HG02588 (cell line): ENCODE results near the gene SLX4IP.

Experiments
- ATAC-seq: cut with Tn5 transposase; IDR thresholded peaks from one replicate; pipeline ENCODE4 v1.9.1; 2021; ENCODE audit warnings: mild to moderate bottlenecking, moderate library complexity; ENCODE audit not compliant: unreplicated experiment

SLX4IP gene

DNA sequence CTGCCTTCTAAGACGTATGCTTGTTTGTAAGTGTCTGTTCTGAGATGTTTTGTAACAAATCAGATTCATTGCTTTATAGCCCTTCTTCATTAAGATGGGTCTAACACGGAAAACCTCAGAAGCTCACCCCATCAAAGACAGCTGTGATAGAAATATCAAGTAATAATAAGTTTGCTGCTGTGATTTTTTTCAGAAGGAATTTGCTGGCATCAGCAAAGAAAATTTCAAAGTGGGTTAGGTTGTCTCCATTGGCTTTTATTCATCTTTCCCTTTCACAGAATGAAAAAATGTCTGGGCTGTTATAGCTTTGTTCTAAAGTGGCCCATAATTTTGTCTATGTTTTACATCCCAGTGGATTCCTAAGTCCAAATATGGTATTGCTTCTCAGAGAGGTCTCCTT lies 81.4 kb downstream of the SLX4IP start:
- no peak for ATAC-seq

DNA sequence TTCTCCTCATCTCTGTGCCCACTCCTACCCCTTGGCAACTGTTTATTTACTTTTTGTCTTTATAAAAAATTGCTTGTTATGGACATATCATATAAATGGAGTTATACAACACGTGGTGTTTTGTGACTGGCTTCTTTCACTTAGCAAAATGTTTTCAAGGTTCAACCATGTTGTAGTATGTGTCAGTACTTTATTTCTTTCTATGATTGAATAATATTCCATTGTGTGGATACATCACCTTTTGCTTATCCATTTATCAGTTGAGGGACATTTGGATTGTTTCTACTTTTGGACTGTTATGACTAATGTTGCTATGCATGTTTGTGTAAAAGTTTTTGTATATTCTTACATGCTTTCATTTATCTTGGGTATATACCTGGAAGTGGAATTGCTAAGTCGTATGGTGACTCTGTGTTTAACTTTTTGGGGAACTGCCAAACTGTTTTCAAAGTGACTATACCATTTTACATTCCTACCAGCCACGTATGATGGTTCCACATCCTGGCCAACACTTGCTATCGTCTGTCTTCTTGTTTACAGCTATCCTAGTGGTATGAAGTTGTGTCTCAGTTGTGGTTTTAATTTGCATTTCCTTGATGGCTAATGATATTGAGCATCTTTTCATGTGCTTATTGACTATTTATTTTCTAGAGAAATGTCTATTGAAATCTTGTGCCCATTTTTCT lies 84.4 kb downstream of the SLX4IP start:
- ATAC-seq, result no peak

DNA sequence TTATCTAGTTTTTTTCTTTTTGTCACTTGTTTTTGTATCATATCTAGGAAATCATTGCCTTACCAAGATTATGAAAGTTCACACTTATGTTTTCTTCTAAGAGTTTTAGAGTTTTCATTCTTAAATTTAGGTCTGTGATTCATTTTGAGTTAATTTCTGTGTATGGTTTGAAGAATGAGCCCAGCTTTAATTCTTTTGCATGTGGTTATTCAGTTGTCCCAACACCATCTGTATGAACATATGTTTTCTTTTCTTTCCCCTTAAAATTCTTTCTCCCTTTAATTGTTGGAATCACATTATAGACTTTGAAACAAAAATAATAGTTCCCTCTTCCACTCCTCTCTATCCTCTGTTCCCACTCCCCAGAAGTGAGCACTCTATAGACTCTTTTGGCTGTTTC lies 85.4 kb downstream of the SLX4IP start:
- no peak for ATAC-seq

DNA sequence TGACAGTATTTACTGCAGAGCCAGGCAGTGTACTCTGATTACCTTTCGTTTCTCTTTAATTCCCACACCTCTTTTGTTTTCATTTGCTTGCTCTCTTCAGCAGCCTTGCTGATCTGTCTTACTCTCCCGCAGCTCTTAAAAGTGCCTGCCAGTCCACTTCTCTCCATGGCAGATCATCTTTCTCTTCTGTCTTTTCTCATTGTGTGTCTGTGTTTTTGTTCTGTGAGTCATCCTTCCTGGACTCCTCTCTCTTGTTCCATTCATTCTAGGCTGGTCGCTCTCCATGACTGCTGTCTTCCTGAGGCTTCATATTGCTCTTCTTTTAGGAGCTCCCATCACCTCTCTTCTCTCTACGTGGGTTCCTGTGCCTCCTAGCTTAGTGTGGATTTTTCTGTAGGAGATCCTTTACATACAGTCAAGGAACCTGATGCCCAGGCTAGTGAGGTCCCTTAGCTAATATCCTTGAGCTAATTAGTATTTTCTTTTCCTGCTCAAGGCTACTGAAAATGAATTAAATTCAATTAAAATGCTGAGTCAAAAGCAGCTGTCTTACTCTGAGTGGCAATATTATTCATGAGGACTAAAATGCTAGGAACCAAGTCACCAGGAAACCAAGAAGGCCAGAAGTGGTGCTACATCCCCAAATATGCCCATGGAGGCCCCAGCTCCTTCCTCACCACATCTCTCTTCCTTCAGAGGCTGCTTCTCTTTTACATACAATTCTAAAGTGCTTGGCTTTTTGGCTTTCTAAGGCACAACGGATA lies 86.1 kb downstream of the SLX4IP start:
- no peak for ATAC-seq

DNA sequence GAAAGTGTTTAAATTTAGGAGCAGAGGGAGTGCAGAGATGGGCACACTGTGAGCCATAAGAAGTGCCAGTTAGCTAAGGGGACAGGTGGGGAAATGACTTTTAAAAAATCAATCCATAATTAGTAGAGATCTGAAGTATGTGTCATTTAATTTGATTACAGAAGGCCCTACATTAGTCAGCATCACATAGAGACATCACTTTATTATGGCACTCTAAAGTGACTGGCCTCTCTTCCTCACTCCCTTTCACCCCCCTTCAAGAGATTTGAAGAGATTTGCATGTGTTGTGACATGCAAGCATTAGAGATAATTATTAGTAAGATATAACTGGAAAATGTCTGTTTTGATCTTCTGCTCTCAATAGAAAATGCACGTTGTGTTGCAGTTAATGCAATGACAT lies 86.7 kb downstream of the SLX4IP start:
- no peak for ATAC-seq

DNA sequence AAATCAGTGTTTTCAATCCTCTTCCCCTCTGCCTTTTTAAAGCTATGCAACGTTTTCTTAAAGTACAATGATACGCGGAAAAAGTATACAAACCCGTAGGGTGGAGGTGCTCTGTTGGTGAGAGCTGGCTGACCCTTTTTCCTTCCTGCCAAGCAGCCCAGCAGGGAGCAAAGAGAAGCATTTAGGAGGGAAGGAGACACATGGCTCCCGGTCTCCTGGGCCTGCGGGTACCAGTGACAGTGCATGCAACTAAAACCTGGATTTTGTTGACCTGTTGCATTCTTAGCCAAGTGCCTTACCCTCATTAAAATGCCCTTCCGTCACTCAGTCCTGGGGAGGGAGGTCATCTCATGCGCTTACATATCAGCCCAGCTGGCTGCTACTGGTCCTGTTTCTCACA lies 87.2 kb downstream of the SLX4IP start:
- ATAC-seq, result no peak

DNA sequence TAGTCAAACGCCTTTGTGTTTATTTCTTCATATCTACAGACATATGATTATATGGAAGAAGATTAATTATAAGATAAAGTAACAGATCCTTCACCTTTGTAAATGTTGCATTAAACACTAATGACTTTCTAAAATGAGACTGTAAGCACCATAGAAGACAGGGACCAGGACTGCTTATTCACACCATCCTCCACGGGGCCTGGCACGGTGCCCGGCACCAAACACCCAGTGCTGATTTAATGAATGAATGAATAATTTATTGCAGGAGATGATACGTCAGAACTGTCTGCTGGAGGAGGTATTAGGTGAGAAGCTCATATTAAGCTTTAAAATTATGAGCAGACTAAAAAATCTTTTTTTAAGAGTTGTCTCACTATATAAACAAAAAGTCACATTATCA lies 88.3 kb downstream of the SLX4IP start:
- ATAC-seq, result no peak

DNA sequence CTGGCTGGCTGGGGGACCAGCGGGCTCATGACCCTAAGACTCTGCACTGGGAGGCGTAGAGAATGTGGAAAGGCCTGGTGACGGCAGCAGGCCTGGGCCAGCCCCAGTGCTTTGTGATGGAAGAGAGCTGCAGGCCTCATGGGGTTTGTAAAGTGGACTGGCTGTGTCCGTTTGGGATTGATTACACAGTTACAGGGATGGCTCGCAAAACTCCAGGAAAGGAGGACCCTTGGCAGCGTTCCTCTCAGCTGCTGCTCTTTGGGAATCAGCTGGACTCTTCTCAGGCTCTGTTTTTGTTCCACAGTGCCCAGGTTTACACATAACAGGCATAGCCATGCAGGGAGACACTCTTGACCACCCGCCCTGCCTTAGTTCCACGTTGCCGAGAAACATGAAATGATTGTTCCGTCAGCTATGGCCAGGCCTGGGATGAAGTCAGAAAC lies 89.0 kb downstream of the SLX4IP start:
- no peak for ATAC-seq

DNA sequence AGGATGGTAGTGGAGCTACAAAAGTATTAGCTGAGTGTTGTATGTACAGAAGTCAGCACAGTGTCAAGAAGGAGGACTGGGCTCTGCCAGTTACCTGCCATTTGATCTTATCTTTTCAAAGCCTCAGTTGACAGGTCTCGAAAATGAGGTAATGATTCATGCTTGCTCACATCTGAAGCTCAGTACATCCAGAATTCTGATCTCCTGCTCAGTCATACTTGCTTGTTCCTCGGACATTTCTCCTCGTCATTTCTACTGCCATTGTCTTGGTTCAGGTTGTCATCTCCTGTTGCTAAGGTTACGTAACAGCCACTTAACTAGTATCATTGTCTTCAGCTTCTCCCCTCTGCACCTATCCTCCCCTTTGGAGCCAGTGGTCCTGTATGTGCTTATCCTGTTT lies 89.5 kb downstream of the SLX4IP start:
- ATAC-seq, result no peak

DNA sequence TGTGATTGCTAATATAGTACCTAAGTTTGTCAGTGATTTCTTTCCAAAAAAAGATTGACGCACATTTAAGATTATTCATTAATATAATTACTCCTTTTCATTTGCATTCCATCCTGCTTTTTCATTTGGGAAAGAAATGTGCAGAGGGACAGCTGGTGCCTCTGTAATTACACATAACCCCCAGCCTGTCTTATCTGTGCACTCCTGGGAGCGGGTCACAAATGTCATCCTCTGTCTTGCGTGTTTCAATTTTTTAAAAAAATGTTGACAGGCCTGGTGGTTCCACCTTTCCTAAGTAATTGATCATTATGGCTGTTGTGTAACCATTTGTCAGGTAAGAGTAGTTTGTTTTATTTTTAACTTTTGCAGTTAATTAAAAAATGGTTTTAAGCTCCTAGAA lies 92.7 kb downstream of the SLX4IP start:
- ATAC-seq, result no peak

DNA sequence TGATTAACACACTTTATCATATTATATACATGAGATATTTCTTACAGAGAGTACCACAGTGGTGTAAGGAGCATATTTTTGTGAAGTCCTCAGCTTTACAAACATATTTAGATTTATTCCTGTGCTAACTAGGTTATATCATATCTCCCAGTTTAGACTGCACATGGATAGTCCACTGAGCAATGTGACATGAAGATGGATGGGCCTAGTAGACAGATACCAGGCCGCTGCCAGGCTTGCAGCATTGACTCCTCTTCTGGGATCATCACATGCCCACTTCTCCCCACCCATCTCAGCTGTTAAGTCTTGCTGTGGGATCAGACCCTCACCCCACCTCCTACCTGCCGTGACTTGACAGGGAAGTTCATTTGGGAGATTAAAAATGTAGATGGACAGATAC lies 95.8 kb downstream of the SLX4IP start:
- ATAC-seq, result no peak

DNA sequence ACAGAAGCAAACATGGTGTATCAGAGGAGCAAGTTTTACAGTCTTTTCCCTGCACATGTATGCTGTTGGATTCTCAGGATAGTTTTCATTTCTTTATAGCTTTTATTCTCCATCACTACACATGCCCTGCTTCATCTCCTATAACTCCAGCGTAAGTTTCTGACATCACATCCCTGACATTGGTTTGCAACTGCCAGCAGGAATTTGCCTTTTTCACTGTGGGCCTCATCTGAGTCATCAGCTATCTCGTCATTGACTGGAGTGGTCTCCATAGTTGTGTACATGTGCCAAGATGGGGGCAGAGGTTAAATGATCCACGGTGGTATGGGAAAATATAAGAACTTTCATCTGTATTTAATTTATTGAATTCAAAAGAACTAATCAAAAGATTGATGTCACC lies 96.7 kb downstream of the SLX4IP start:
- ATAC-seq, result no peak

DNA sequence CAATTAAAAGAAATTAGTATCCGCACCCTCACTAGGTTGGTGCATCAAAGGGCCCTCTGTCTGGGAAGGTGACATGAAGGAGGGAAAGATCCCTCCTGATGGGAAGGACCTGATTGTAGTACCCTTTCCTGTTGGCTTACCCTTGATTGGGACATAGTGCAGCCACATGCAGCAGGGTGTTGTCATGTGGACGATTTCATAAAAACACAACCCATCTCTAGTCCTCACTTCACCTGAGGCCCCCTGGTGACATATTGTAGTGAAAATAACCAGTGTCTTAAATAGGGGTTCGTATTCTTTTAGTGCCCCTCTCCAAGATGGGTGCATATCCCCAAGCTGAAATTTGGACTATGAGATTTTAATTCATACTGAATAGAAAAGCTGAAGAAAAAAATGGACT lies 97.3 kb downstream of the SLX4IP start:
- ATAC-seq, result no peak

DNA sequence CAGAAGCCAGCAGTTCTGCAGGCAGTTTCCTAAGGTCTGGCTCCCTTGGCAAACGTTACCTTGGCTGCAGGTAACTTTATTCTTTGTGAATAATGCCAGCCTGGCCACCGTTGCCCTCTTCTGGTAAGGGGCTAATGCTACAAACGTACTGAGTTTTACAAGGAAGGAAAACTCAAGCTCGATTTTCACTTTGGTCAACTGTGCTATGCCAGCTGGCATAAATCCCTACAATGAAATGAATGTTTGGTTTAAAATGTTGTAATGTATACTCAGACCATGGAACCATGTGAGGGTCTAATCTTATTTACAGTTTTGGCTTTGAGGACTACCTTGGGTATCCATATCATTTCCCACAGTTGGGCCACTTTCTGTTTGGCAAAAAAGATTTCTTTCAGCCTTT lies 101.4 kb downstream of the SLX4IP start:
- no peak for ATAC-seq

DNA sequence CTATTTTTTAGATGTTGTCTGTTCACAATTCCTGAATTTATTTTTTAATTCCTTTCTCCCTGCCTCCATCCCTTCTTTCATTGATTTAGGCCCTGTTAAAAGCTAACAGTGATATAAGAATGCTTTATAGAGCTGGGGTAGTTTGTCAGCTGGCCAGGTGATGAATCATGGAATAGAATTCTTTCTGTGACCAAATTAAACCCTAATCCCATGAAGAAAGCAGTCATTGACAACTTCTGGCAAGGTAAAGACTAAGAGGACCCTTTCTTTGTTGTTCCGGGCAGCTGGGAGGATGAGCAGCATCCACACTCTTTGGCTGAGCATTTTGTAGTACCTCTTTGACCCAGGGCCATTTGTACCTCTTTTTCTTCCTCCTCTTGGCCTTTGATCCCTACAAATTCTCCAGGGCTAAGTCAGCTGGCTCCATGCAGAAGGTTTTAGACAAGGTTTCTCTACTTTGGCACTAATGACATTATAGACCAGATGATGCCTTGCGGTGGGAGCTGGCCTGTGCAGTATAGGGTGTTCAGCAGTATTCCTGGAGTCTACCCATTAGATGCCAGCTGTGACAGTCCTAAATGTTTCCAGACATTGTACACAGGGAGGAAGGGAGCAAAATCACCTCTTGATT lies 102.9 kb downstream of the SLX4IP start:
- no peak for ATAC-seq

DNA sequence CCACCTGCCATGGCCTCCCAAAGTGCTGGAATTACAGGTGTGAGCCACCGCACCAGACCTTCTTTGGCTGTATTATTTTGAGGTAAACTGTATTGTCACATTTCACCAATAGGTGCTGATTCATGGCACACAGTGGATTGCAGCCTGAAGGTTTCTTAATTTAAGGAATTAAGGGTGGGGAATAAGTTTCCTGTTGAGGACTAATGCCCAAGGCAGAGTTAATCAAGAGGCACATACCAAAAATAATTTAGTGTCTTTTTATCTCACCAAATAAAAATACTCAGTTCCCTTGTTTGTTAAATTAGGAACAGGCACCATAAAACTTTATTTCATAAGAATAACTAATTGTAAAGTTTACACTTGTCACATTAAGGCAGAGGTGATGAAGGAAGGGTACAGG lies 103.7 kb downstream of the SLX4IP start:
- ATAC-seq, result no peak

DNA sequence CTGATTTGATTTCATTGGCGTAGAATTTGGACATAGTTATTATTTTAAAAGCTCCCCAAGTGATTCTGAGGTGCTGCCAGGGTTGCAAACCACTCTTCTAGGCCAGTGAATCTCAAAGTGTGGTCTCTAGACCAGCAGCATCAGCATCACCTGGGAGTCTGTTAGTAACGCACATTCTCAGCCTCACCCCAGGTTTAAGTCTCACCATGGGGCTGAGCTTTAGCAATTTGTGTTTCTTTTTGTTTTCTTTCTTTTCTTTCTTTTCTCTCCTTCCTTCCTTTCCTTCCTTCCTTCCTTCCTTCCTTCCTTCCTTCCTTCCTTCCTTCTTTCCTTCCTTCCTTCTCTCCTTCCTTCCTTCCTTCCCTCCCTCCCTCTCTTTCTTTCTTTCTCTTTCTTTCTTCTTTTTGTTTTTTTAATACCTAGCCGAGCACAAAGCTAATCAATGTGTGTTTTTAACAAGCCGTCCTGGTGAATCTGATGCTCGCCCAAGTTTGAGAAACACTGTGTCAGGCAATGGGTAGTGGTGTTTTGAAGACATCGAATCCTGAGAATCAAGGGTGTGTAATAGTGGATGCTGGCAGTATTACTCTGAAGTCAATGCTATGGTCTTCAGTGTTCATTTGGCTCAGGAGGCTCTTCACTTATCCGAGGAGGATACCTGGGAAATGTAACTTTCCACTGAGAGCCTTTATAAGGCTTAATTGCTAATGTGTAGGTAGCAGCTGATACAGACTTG lies 104.9 kb downstream of the SLX4IP start:
- no peak for ATAC-seq

DNA sequence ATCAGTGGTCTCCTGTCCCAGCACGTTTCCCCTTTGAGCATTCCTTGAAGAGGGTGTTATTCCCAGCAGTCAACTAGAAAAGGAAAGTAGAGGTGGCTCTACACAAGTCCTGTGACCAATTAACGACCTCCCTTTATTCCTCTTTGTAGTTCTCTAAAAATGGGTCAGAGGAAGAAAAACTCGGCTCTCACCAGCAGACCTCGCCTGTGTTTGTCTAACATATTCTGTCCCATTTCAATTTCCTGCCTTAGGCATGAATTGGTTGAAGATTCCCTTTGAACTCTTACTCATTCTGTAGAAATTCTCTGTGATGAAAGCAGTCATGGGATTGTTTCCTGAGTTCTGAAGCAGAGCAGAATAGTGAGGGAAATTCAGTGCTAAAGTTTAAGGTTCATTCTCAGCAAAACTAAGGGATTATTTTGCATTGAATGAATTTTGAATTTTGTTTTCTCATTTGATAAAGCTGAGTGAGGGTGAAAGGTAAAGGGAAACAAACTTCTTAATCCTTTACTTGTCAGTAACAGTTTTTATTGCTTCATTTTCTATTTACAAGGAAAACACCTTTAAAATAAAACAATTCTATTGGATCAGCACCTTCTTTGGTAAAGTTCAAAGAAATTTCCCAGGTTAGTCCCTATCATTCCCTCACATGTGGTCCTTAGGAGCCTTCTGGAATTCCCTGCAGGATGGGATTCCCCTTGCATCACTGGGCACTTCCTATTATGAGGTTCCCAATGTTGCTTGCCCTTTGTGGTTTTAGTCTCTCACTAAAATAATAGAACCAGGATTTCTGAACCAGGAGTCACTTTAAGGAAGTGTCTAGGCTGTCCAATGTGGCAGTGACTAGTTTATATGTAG lies 105.8 kb downstream of the SLX4IP start:
- no peak for ATAC-seq

DNA sequence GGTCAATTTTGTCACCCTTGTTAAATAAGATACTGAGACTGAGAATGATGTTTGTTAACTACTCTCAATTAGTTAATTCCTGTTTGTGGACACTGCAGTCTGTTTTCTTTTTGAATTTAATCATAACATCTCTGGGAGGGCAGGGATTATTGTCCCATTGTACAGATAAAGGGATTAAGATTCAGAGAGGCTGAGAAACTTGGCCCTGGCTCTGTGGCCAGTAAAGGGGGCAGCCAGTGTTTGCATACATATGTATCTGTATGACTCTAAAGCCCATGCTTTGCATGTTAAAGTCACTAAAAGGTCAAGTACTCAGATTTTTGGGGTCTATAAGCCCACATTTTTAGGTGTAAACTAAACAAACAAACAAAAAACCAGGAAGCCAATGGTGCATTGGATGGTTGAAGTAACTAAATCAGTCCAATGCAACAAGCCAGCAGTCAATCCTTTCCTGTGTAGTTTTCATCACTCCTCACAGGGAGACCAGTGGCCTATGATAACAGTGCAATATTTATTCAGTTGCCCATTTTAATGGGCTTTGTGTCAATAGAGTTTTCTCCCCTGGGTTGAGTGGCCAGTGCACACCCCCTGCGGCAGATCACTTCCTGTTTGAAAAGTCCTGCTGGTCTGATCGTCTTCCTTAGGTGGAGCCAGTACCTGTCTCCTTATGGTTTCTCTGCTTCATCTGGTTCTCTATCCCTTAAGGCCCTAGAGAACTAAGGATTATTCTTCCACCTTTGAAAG lies 106.7 kb downstream of the SLX4IP start:
- ATAC-seq, result no peak

DNA sequence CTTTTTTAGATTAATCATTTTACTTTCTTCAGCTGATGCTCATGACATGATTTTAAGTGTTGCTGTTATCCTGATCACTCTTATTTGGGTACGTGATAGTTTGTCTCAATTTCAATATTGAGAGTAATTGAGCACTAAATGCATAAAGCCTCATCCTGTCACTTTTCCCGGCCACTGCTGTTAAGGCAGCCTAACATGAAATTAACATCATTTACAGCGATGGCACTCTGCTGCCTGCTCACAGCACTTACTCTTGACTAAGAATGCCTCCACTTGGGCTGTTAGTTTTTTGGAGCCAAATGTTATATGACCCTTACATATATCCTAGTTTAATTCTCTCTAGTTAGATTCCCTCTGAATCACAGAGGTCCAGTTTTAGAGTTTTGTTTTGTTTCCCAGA lies 107.3 kb downstream of the SLX4IP start:
- no peak for ATAC-seq
